Measurements from ENCODE around the gene ETV6.

ETV6 gene

DNA sequence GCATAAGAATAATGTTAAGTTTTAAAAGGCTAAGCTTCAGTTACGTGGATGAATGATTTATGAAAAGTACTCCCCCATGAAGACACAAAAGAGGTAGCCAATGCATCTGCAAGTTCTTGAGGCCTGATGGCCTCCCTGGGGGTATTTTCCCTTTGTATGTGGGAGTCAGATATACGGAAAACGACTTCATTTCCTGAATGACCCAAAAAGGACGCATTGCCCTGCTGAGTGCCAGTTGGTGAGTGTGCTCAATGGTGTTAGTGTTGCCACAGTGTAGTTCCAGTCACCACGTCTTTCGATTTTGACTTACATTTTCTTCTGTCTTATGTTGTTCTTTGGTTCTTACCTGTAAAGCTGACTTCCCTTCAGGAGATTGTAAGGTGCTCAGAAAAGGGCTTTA is 8.0 kb downstream of the ETV6 start:
- peaks cover 59% of the 10 kb centered on the region for H3K36me3 ChIP-seq (ENCODE audit: insufficient read depth, low read length)
- peaks cover 64% of the 10 kb centered on the region for H3K4me1 ChIP-seq (ENCODE audit: insufficient read depth, low read length)
- no peaks in the 10 kb centered on the region for H3K9me3 ChIP-seq (ENCODE audit: insufficient read depth, low read length, severe bottlenecking)
- ATAC-seq (ENCODE audit: insufficient read depth, low read depth) (no peak), DNase-seq (no peak)
- peaks cover 100% of the 10 kb centered on the region for H3K79me2 ChIP-seq (ENCODE audit: insufficient read depth, low read length)
- H3K4me3 ChIP-seq (ENCODE audit: low read depth in 1 of 2, low read length in 2 of 2) = no peak overlapping the region
- H3K9ac ChIP-seq (ENCODE audit: low read depth, low read length) = no peak overlapping the region
- no peak overlapping the region for H2AFZ ChIP-seq (ENCODE audit: low read depth, low read length)
- no peaks in the 10 kb centered on the region for H3K27me3 ChIP-seq (ENCODE audit: insufficient read depth, low read length, poor library complexity)
- peaks cover 82% of the 10 kb centered on the region for H4K20me1 ChIP-seq (ENCODE audit: insufficient read depth, low read length)
- no peak for TF ChIP-seq EZH2 (IDR thresholded peaks at IDR 0.05; ENCODE audit: borderline replicate concordance, low read depth, low read length, severe bottlenecking)
- TF ChIP-seq CTCF (IDR thresholded peaks at IDR 0.05; ENCODE audit: borderline replicate concordance, extremely low read depth, low read length, poor library complexity, severe bottlenecking) = no peak
- H3K27ac ChIP-seq (ENCODE audit: low read length) = 0 out of 2 replicates have a peak overlapping the region, but pooled peaks have one; percentile 38
- no peak overlapping the region; the same call in 1 of the 2 replicates for H3K4me2 ChIP-seq (ENCODE audit: insufficient read depth, low read length)

- Histone ChIP-seq H4K20me1 (ENCODE audit: insufficient read depth, low read length) (peaks cover 85% of the 10 kb centered on the region), H2AFZ (ENCODE audit: low read depth, low read length) (no peak overlapping the region), H3K4me2 (ENCODE audit: insufficient read depth, low read length) (no peak overlapping the region), H3K4me1 (ENCODE audit: insufficient read depth, low read length) (peaks cover 51% of the 10 kb centered on the region), H3K79me2 (ENCODE audit: insufficient read depth, low read length) (peaks cover 100% of the 10 kb centered on the region), H3K9ac (ENCODE audit: low read depth, low read length) (no peak overlapping the region), H3K27ac (ENCODE audit: low read length) (no peak overlapping the region), H3K4me3 (ENCODE audit: low read depth in 1 of 2, low read length in 2 of 2) (no peak overlapping the region), H3K27me3 (ENCODE audit: insufficient read depth, low read length, poor library complexity) (no peaks in the 10 kb centered on the region), H3K9me3 (ENCODE audit: insufficient read depth, low read length, severe bottlenecking) (no peaks in the 10 kb centered on the region), H3K36me3 (ENCODE audit: insufficient read depth, low read length) (peaks cover 68% of the 10 kb centered on the region)
- ATAC-seq (ENCODE audit: insufficient read depth, low read depth) = peak; percentile 53; the same call in 1 of the 3 replicates
- no peak for DNase-seq
- TF ChIP-seq CTCF (IDR thresholded peaks at IDR 0.05; ENCODE audit: borderline replicate concordance, extremely low read depth, low read length, poor library complexity, severe bottlenecking) = no peak
- no peak for TF ChIP-seq EZH2 (IDR thresholded peaks at IDR 0.05; ENCODE audit: borderline replicate concordance, low read depth, low read length, severe bottlenecking)
These were observed 9.3 kb downstream of the ETV6 start for GRCh38 chr12:11658791-11659190.

GRCh38 chr12:11660624-11661023 is 11.2 kb downstream of the ETV6 start:
- no peak for ATAC-seq (ENCODE audit: insufficient read depth, low read depth)
- no peak overlapping the region for H3K9ac ChIP-seq (ENCODE audit: low read depth, low read length)
- peaks cover 100% of the 10 kb centered on the region for H3K79me2 ChIP-seq (ENCODE audit: insufficient read depth, low read length)
- H3K9me3 ChIP-seq (ENCODE audit: insufficient read depth, low read length, severe bottlenecking) = no peaks in the 10 kb centered on the region
- peaks cover 88% of the 10 kb centered on the region for H4K20me1 ChIP-seq (ENCODE audit: insufficient read depth, low read length)
- no peak overlapping the region for H2AFZ ChIP-seq (ENCODE audit: low read depth, low read length)
- DNase-seq = no peak
- H3K4me2 ChIP-seq (ENCODE audit: insufficient read depth, low read length) = no peak overlapping the region
- no peaks in the 10 kb centered on the region for H3K27me3 ChIP-seq (ENCODE audit: insufficient read depth, low read length, poor library complexity)
- no peak for TF ChIP-seq CTCF (IDR thresholded peaks at IDR 0.05; ENCODE audit: borderline replicate concordance, extremely low read depth, low read length, poor library complexity, severe bottlenecking)
- no peak for TF ChIP-seq EZH2 (IDR thresholded peaks at IDR 0.05; ENCODE audit: borderline replicate concordance, low read depth, low read length, severe bottlenecking)
- no peak overlapping the region for H3K4me3 ChIP-seq (ENCODE audit: low read depth in 1 of 2, low read length in 2 of 2)
- H3K27ac ChIP-seq (ENCODE audit: low read length) = no peak overlapping the region
- peaks cover 33% of the 10 kb centered on the region for H3K4me1 ChIP-seq (ENCODE audit: insufficient read depth, low read length)
- H3K36me3 ChIP-seq (ENCODE audit: insufficient read depth, low read length) = peaks cover 77% of the 10 kb centered on the region
